Ovary (tissue), 3 donors: ENCODE data around the gene CFAP68.

Experiments used
- POLR2A ChIP-seq: fragments of 450-650 bp; IDR thresholded peaks from one replicate; pipeline ENCODE4 v1.6.1; 2017; ENCODE audit warnings: antibody characterized with exemption, mild to moderate bottlenecking, moderate library complexity
- TF ChIP-seq, protein P1 (sequence below), 3 donors: fragments of 450-650 bp in 2 of 3; fragments of 200-600 bp in 1 of 3; IDR thresholded peaks; one replicate each; pipeline versions ENCODE4 v1.5.1 to v1.8.0; 2016 to 2022; ENCODE audit warnings: antibody characterized with exemption in 3 of 3, mild to moderate bottlenecking in 1 of 3
- donor health status: DM: no; HTN: no; CAD: no.

DNA sequence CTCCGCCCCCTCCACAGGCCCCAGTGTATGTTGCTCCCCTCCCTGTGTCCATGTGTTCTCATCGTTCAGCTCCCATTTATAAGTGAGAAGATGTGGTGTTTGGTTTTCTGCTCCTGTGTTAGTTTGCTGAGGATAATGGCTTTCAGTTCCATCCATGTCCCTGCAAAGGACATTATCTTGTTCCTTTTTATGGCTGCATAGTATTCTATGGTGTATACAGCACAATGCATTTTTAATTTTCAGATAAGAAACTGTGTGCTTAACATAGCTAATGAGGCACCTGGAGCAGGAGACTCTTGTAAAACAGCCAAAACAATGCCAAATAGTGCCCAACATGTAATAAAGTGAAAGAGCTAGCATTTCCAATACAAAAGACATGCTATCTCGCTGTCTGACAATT, 29.7 kb upstream of the CFAP68 start:
- TF ChIP-seq, protein P1, sequence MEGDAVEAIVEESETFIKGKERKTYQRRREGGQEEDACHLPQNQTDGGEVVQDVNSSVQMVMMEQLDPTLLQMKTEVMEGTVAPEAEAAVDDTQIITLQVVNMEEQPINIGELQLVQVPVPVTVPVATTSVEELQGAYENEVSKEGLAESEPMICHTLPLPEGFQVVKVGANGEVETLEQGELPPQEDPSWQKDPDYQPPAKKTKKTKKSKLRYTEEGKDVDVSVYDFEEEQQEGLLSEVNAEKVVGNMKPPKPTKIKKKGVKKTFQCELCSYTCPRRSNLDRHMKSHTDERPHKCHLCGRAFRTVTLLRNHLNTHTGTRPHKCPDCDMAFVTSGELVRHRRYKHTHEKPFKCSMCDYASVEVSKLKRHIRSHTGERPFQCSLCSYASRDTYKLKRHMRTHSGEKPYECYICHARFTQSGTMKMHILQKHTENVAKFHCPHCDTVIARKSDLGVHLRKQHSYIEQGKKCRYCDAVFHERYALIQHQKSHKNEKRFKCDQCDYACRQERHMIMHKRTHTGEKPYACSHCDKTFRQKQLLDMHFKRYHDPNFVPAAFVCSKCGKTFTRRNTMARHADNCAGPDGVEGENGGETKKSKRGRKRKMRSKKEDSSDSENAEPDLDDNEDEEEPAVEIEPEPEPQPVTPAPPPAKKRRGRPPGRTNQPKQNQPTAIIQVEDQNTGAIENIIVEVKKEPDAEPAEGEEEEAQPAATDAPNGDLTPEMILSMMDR (IDR thresholded peaks at IDR 0.05) = no peak
- TF ChIP-seq POLR2A = no peak
